Mononuclear cell (primary cell): ENCODE measurements around the gene SMURF2. TPM values are rescaled to one million over a fixed set of nuclear protein-coding genes. Genes with fewer than 3 reads are reported as not detected.

Experiments used
- H3K27me3 ChIP-seq: 2 replicates; pipeline ENCODE4 v1.6.0; 2011; ENCODE audit warnings: low read length, control low read depth; ENCODE audit not compliant: insufficient read depth
- H3K4me1 ChIP-seq: 2 replicates; pipeline ENCODE4 v1.5.1; 2011; ENCODE audit warnings: mild to moderate bottlenecking, low read length, control low read depth; ENCODE audit not compliant: insufficient read depth
- H3K4me3 ChIP-seq: 2 replicates; pipeline ENCODE4 v1.5.1; 2011; ENCODE audit warnings: mild to moderate bottlenecking, low read length, moderate library complexity
- H3K9me3 ChIP-seq: 2 replicates; pipeline ENCODE4 v1.5.1; 2011; ENCODE audit warnings: low read depth, mild to moderate bottlenecking, control low read depth, low read length
- total RNA-seq: library from RNA; depleted of rRNA; stranded (reverse); fragments of >200 nt; gene quantifications from one replicate; pipeline ENCODE4 v1.2.3, GENCODE V29; 2012

Gene SMURF2
- total RNA-seq, 1 donor: 36.5 TPM

GRCh38 chr17:64529221-64529620 is 132.9 kb downstream of the SMURF2 start:
- no peaks in the 10 kb centered on the region for H3K4me1 ChIP-seq
- no peaks in the 10 kb centered on the region for H3K27me3 ChIP-seq
- H3K4me3 ChIP-seq: no peak overlapping the region
- H3K9me3 ChIP-seq: no peaks in the 10 kb centered on the region

DNA sequence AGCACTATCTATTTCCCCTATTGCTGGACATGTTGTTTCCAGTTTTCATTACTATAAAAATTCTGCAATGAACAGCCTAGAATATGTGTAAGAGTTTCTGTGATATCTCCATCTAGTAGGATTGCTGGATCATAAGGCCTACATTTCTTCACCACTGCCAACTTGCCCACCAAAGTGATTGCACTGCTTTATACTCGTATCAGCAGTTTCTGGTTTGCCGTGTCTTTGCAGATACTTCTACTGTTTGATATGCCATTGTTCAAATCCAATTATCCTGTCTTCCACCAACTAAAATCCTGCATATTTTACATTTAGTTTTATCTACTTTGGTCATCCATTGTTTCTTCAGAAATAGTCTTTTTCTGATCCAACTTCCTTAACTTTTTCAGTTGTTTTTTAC is 134.2 kb downstream of the SMURF2 start:
- Histone ChIP-seq H3K4me1 (no peaks in the 10 kb centered on the region), H3K9me3 (no peaks in the 10 kb centered on the region), H3K4me3 (no peak overlapping the region), H3K27me3 (no peaks in the 10 kb centered on the region)

DNA sequence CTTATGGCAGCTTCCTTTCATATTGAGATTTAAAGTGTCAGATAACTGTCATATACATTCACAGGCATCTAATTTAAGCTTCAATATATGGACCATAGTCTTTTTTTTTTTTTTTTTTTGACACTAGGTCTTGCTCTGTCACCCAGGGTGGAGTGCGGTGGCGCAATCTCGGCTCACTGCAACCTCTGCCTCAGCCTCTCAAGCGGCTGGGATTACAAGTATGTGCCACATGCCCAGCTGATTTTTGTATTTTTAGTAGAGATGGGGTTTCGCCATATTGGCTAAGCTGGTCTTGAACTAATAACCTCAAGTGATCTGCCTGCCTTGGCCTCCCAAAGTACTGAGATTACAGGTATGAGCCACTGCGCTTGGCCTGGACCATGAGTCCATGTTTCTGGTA is 141.7 kb downstream of the SMURF2 start:
- Histone ChIP-seq H3K27me3 (no peaks in the 10 kb centered on the region), H3K4me1 (no peaks in the 10 kb centered on the region), H3K4me3 (no peak overlapping the region), H3K9me3 (no peaks in the 10 kb centered on the region)

DNA sequence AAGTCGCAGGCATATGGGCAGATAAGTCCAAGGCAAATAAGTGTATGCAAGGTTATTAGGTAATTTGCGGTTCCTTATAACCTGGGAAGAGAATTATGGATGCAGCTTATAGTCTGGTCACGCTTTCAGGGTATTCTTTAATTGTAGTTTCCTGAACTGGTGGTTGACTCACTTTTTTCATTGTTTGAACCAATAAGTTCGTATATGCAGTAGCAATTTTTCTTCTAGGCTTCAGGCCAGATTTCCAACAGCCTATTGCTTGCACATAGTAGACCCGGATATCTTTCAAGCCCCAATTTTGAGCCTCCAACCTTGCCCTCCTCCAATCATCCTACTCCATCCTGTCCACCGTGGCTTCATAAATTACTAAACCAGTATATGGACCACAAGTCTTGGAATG is 142.5 kb downstream of the SMURF2 start:
- H3K27me3 ChIP-seq: no peaks in the 10 kb centered on the region
- H3K4me1 ChIP-seq: no peaks in the 10 kb centered on the region
- H3K4me3 ChIP-seq: no peak overlapping the region
- H3K9me3 ChIP-seq: no peaks in the 10 kb centered on the region

DNA sequence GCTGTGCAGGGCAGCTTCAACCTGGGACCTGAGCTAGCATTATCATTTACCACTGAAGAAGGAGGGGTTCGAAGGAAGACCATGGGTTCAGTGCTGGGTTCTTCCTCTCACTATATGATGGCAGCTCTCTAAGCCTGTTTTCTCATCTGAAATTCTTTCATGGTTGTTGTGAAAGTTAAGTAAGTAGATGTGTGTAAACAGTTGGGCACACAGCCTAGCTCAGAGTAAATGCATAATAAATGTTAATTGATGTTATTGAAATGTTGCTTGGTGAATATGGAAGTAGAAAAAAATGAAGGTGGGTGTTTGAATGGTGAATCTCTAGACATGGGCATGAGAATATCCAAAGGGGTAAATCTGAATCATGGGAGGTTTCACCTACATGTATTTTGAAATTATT is 146.3 kb downstream of the SMURF2 start:
- H3K9me3 ChIP-seq: no peaks in the 10 kb centered on the region
- H3K4me1 ChIP-seq: no peaks in the 10 kb centered on the region
- H3K4me3 ChIP-seq: no peak overlapping the region
- no peaks in the 10 kb centered on the region for H3K27me3 ChIP-seq

- Histone ChIP-seq H3K27me3 (no peaks in the 10 kb centered on the region), H3K4me1 (no peaks in the 10 kb centered on the region), H3K9me3 (no peaks in the 10 kb centered on the region), H3K4me3 (no peak overlapping the region)
Observed at GRCh38 chr17:64515419-64515818, 146.7 kb downstream of the SMURF2 start.

DNA sequence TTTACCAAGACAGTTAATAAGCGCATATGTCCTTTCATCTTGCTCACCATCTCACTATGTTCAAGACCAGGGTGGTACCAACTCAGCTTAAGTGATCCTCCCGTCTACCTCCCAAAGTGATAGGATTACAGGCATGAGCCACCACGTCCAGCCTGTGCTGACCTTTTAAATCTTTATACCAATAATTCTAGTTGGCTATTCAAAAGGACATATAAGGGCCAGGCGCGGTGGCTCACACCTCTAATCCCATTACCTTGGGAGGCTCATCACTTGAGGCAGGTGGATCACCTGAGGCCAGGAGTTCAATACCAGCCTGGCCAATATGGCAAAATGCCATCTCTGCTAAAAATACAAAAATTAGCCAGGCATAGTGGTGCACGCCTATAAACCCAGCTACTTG is 152.9 kb downstream of the SMURF2 start:
- Histone ChIP-seq H3K27me3 (no peaks in the 10 kb centered on the region), H3K4me3 (no peak overlapping the region)

DNA sequence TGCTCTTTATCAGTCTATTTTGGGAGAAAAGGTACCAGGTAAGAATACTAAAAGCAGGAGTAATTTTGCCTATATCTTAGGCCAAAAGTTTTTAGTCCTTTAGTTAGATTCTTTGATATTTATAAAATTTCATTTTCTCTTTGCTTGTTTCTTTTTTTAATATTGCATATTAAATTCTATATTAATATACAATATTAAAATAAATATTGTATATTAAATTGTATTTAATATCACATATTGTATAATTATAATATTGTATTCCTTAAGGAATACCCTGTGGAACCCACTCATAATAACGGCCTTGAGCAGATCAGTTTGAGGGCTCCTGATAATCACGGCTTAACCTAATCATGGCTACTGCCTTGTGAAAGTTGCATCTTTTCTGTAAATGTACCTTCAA is 153.4 kb downstream of the SMURF2 start:
- peaks cover 29% of the 10 kb centered on the region for H3K4me1 ChIP-seq
- H3K4me3 ChIP-seq: no peak overlapping the region
- H3K9me3 ChIP-seq: no peaks in the 10 kb centered on the region

More for the DNA sequence above, 152.9 kb downstream of the SMURF2 start:
- H3K9me3 ChIP-seq: no peaks in the 10 kb centered on the region
- peaks cover 24% of the 10 kb centered on the region for H3K4me1 ChIP-seq

GRCh38 chr17:64507413-64507782 is 154.7 kb downstream of the SMURF2 start:
- Histone ChIP-seq H3K4me3 (peak overlapping the region; percentile 100), H3K27me3 (no peaks in the 10 kb centered on the region), H3K4me1 (peaks cover 37% of the 10 kb centered on the region)

More for the DNA sequence above, 153.4 kb downstream of the SMURF2 start:
- H3K27me3 ChIP-seq: no peaks in the 10 kb centered on the region

GRCh38 chr17:64506576-64507412 is 155.3 kb downstream of the SMURF2 start, which contains the start of gene CEP95:
Gene CEP95, plus strand, starts transcription at chr17:64506977. Its CDS starts 121 bp downstream, at chr17:64507098.
- H3K4me3 ChIP-seq: peak within 1 kb of the TSS; percentile 100
- no peaks in the 10 kb centered on the region for H3K27me3 ChIP-seq
- H3K4me1 ChIP-seq: peaks cover 40% of the 10 kb centered on the region
- H3K9me3 ChIP-seq: no peaks in the 10 kb centered on the region

More at GRCh38 chr17:64507413-64507782, 154.7 kb downstream of the SMURF2 start:
- H3K9me3 ChIP-seq: no peaks in the 10 kb centered on the region

DNA sequence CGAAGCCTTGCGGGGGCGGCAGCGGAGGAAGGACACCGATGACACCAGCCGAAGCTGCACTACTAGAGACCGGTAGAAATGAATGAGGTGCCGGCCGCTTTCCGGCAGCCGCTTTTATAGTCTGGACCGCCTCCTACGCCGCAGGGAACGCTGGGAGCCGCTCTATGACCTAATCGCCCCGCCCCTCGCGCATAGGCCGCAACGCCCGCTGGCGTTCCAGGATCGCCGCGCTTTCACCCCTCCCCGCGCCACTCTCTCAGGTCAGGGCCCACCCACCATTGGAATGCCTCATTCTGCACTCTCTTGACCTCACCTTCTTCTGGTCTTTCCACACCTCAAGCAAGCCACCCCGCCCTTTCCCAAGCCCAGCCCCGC is 155.9 kb downstream of the SMURF2 start, which contains the start of gene DDX5:
DDX5 (minus strand) TSS at position 89 of the 375 bp plus-strand sequence. CDS start 170 bp downstream, outside the sequence.
- Histone ChIP-seq H3K9me3 (no peaks in the 10 kb centered on the region), H3K27me3 (no peaks in the 10 kb centered on the region), H3K4me3 (peak within 1 kb of the TSS; percentile 100), H3K4me1 (peaks cover 45% of the 10 kb centered on the region)

GRCh38 chr17:64505340-64506200 is 156.5 kb downstream of the SMURF2 start:
- peak overlapping the region; percentile 100 for H3K4me3 ChIP-seq
- no peaks in the 10 kb centered on the region for H3K27me3 ChIP-seq
- H3K9me3 ChIP-seq: no peaks in the 10 kb centered on the region
- peaks cover 48% of the 10 kb centered on the region for H3K4me1 ChIP-seq

DNA sequence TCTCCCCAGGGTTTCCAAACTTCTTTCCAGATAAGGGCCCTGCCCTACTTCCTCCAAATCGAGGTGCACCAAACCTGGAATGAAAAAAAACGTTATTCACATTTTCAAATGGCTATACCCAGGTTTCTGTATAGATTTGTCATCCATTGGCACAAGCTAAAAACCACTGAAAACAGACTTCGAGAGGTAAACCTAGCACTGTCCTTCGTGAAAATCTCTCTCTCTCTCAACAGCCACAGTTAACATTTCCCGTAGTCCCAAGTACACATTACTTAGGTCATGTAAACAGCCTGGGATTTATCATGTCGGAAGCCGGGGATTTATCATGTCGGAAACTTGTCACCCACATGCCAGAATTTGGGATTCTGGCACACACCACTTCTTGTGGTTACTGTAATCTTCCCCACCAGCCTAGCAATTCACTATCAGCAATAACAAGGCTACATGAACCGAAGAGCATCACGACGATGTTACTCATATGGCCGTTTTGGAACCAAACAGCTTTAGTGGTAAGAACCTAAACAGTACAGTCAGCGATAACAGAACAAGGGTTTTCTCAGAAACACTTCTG is 157.3 kb downstream of the SMURF2 start:
- Histone ChIP-seq H3K9me3 (no peaks in the 10 kb centered on the region), H3K4me1 (peaks cover 54% of the 10 kb centered on the region), H3K27me3 (no peaks in the 10 kb centered on the region), H3K4me3 (peak overlapping the region; percentile 100)

- H3K4me1 ChIP-seq: peaks cover 50% of the 10 kb centered on the region
Observed at GRCh38 chr17:64503821-64504768, 158.0 kb downstream of the SMURF2 start.

More at GRCh38 chr17:64503821-64504768, 158.0 kb downstream of the SMURF2 start:
- no peaks in the 10 kb centered on the region for H3K27me3 ChIP-seq
- H3K4me3 ChIP-seq: peak overlapping the region; percentile 100
- no peaks in the 10 kb centered on the region for H3K9me3 ChIP-seq
